K562 (cell line): ENCODE measurements around the gene ACSM2B. TPM values are rescaled to one million over a fixed set of nuclear protein-coding genes. Genes with fewer than 3 reads are reported as not detected.
"Not testable (repeated sequence)": the region's sequence is repeated elsewhere in the genome, so short reads cannot be mapped to it uniquely, and the experiment has no call there.

ENCODE experiments used
- ADNP ChIP-seq: fragments of 200-800 bp; sonication (Bioruptor generic); IDR thresholded peaks from 2 replicates; pipeline ENCODE4 v1.6.1; 2016; ENCODE audit warnings: missing genetic modification characterization, missing compliant biosample characterization
- ATF7 ChIP-seq: fragments of 450-650 bp; IDR thresholded peaks from 2 replicates; pipeline ENCODE4 v1.7.1; 2014; ENCODE audit warnings: mild to moderate bottlenecking, moderate library complexity
- BCOR ChIP-seq: fragments of 450-650 bp; IDR thresholded peaks from 2 replicates; pipeline ENCODE4 v1.6.1; 2016
- CBX1 ChIP-seq: sonication (generic); IDR thresholded peaks from 2 replicates; pipeline ENCODE4 v1.6.1; 2016; ENCODE audit warnings: antibody characterized with exemption, low read depth, mild to moderate bottlenecking
- CEBPG ChIP-seq, 3 experiments: fragments of 200-800 bp in 1 of 3; sonication (Bioruptor generic) in 1 of 3; sonication (generic) in 1 of 3; formaldehyde crosslinking in 1 of 3; IDR thresholded peaks in 2 of 3; conservative IDR thresholded peaks in 1 of 3; 2 replicates each; pipeline versions ENCODE4 v1.6.1 to v1.8.0; 2016 to 2022; ENCODE audit warnings: missing compliant biosample characterization in 2 of 3, missing genetic modification characterization in 2 of 3, mild to moderate bottlenecking in 1 of 3, missing genetic modification reagents in 1 of 3
- CTBP1 ChIP-seq: fragments of 450-650 bp; IDR thresholded peaks from 2 replicates; pipeline ENCODE4 v1.6.1; 2016; ENCODE audit warnings: borderline replicate concordance
- EP300 ChIP-seq: IDR thresholded peaks from 2 replicates; pipeline ENCODE4 v1.6.1; 2012; ENCODE audit warnings: low read length, improper control_type of control experiment
- FOSL1 ChIP-seq: fragments of 200-800 bp; sonication (Bioruptor generic); conservative IDR thresholded peaks from 2 replicates; pipeline ENCODE4 v1.6.1; 2016; ENCODE audit warnings: missing genetic modification characterization, missing compliant biosample characterization
- JUND ChIP-seq, 2 experiments: IDR thresholded peaks; 2 replicates in 1 of 2; 3 replicates in 1 of 2; pipeline ENCODE4 v1.6.1; 2011; ENCODE audit warnings: borderline replicate concordance in 2 of 2, low read depth in 2 of 2, low read length in 2 of 2, improper control_type of control experiment in 1 of 2, missing biosample characterization in 1 of 2, missing genetic modification characterization in 1 of 2, missing genetic modification reagents in 1 of 2
- L3MBTL2 ChIP-seq: fragments of 450-650 bp; IDR thresholded peaks from 2 replicates; pipeline ENCODE4 v1.6.1; 2016; ENCODE audit warnings: mild to moderate bottlenecking, moderate library complexity
- NR2C2 ChIP-seq, 2 experiments: fragments of 200-800 bp in 1 of 2; sonication (Bioruptor generic) in 1 of 2; sonication (generic) in 1 of 2; formaldehyde crosslinking in 1 of 2; IDR thresholded peaks; 2 replicates each; pipeline versions ENCODE4 v1.6.1 to v1.8.0; 2016 to 2022; ENCODE audit warnings: mild to moderate bottlenecking in 1 of 2, missing compliant biosample characterization in 1 of 2, missing genetic modification characterization in 1 of 2, missing genetic modification reagents in 1 of 2
- RBM25 ChIP-seq: fragments of 200-400 bp; formaldehyde crosslinking; IDR thresholded peaks from 2 replicates; pipeline ENCODE4 v1.6.1; 2018; ENCODE audit warnings: low read length, low read depth, moderate library complexity; ENCODE audit not compliant: severe bottlenecking
- SOX6 ChIP-seq: fragments of 450-650 bp; IDR thresholded peaks from 2 replicates; pipeline ENCODE4 v1.6.1; 2014; ENCODE audit warnings: mild to moderate bottlenecking
- ZEB2 ChIP-seq: fragments of 450-650 bp; IDR thresholded peaks from 2 replicates; pipeline ENCODE4 v1.6.1; 2016
- ZKSCAN8 ChIP-seq: fragments of 200-800 bp; sonication (Bioruptor generic); IDR thresholded peaks from 2 replicates; pipeline ENCODE4 v1.6.1; 2016; ENCODE audit warnings: missing genetic modification characterization, missing compliant biosample characterization
- ZNF197 ChIP-seq: fragments of 200-800 bp; sonication (Bioruptor generic); IDR thresholded peaks from 2 replicates; pipeline ENCODE4 v1.6.1; 2016; ENCODE audit warnings: low read depth, missing genetic modification characterization, missing compliant biosample characterization
- polyA plus RNA-seq, 8 experiments: library from polyadenylated mRNA; depleted of rRNA in 4 of 8; stranded (reverse) in 5 of 8; unstranded in 3 of 8; fragments of >200 nt; fragmentation: Nextera tagmentation in 2 of 8; fragmentation: Illumina TruSeq in 1 of 8; extraction: Ambion mirVana in 2 of 8; extraction: Trizol in 1 of 8; gene quantifications; 2 replicates each; pipeline versions ENCODE4 v1.2.1 to v1.2.3, GENCODE V29; 2011 to 2014; ENCODE audit warnings: inconsistent platforms in 1 of 8, missing spikeins in 1 of 8
- total RNA-seq, 7 experiments: library from RNA; depleted of rRNA in 6 of 7; stranded (reverse); fragments of >200 nt in 6 of 7; fragmentation: Illumina TruSeq in 2 of 7; extraction: Trizol in 2 of 7; gene quantifications; 2 replicates each; pipeline versions ENCODE4 v1.2.1 to v1.2.3, GENCODE V29; 2011 to 2021; ENCODE audit warnings: low replicate concordance in 1 of 7
- TF ChIP-seq, protein P1 (sequence below), 2 experiments: fragments of 450-650 bp in 1 of 2; sonication (generic) in 1 of 2; formaldehyde crosslinking in 1 of 2; IDR thresholded peaks in 1 of 2; conservative IDR thresholded peaks in 1 of 2; 2 replicates each; pipeline versions ENCODE4 v1.6.1 to v1.8.1; 2016 to 2023; ENCODE audit warnings: mild to moderate bottlenecking in 2 of 2, moderate library complexity in 2 of 2, inconsistent platforms in 1 of 2, missing genetic modification reagents in 1 of 2

The ACSM2B gene
- total and polyA plus RNA-seq, 9 of the 15 experiments (the other 6 are each of a cell fraction or from before 2014, with no cell fraction given): 0.06 to 0.69 (median 0.55) TPM; not detected in 3

DNA sequence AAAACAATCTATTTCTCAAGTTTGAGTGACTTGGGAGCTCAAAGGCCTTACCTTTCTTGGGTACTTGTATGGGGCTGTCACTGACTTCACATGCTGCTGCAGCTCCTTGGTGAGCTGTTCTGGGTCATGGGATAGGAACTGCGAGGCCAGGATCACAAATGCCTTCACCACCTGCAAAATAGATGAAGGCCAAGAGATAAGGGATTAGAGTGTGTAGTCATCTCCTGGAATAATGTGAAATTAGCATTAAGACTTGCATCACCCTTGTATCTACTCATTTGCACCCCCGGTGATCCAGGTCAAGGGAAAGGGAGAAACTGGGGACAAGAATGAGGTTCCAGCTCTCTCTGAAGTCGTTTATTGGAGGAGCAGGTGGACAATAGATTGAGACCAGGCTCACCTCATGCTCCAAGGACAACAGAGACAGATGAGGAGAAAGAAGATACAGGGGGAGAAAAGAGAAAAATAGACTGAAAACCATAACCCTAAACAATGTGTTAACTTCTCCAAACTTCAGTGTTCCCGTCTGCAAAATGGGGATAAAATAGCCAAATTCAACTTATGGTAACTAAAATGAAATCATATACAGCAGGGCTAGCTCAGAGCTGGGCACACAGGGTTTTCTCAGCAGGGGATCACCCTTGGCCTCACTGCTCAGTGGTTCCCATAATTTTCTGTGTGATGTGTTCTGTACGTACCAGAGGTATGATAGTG lies 35.4 kb downstream of the ACSM2B start (continued):
- TF ChIP-seq CEBPG (CRISPR knock-in tag; IDR thresholded peaks at IDR 0.05) (peak; percentile 58), CEBPG (tag; conservative IDR thresholded peaks at IDR 0.05 in 1 of 2, IDR thresholded peaks at IDR 0.05 in 1 of 2) (peak; percentile 74 to 79), BCOR (peak; percentile 21; the same call in 1 of the 2 replicates), JUND (IDR thresholded peaks at IDR 0.05; ENCODE audit: borderline replicate concordance, low read depth, low read length) (peak; percentile 80), CBX1 (0 out of 2 replicates have a peak, but pooled peaks have one; percentile 39), ZNF197 (CRISPR knock-in tag) (0 out of 2 replicates have a peak, but pooled peaks have one; percentile 41), RBM25 (peak; percentile 79), CTBP1 (peak; percentile 32; the same call in 1 of the 2 replicates), ZEB2 (peak; percentile 31; the same call in 1 of the 2 replicates), ATF7 (peak; percentile 64; the same call in 1 of the 2 replicates), L3MBTL2 (peak; percentile 82), SOX6 (peak; percentile 20; the same call in 1 of the 2 replicates), FOSL1 (tag) (peak; percentile 33; the same call in 1 of the 2 replicates), NR2C2 (tag; IDR thresholded peaks at IDR 0.05) (peak; percentile 46; the same call in 1 of the 2 replicates), ZKSCAN8 (CRISPR knock-in tag) (0 out of 2 replicates have a peak, but pooled peaks have one; percentile 39), EP300 (peak; percentile 45; the same call in 1 of the 2 replicates), ADNP (tag) (peak; percentile 56; the same call in 1 of the 2 replicates)
- not testable (repeated sequence) for TF ChIP-seq JUND (tag; IDR thresholded peaks at IDR 0.05; ENCODE audit: borderline replicate concordance, low read depth, low read length); NR2C2 (CRISPR knock-in tag; IDR thresholded peaks at IDR 0.05)
- TF ChIP-seq, protein P1, sequence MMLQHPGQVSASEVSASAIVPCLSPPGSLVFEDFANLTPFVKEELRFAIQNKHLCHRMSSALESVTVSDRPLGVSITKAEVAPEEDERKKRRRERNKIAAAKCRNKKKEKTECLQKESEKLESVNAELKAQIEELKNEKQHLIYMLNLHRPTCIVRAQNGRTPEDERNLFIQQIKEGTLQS (IDR thresholded peaks at IDR 0.05): peak; percentile 83; the same call in 1 of the 2 replicates
- TF ChIP-seq, protein P1 (CRISPR knock-in tag; conservative IDR thresholded peaks at IDR 0.05): not testable (repeated sequence)
